IMR-90 (cell line): Measurements from ENCODE around the gene SETX. TPM values are rescaled to one million over a fixed set of nuclear protein-coding genes. Genes with fewer than 3 reads are reported as not detected.

Source experiments
- ATAC-seq: fragments of 200-7000 bp; cut with Tn5 transposase; 2 replicates; pipeline ENCODE4 v1.9.1; 2020; ENCODE audit warnings: low read depth, mild to moderate bottlenecking, moderate library complexity
- BruUV-seq: library from RNA; stranded (reverse); fragments of 400-500 nt; replicated peaks from 2 replicates; lab custom pipeline; 2021; lab: Mats Ljungman, UMichigan
- CTCF ChIA-PET: fragments of 300-600 bp; formaldehyde crosslinking; extraction: SDS; loops from one replicate; lab custom pipeline; 2021; ENCODE audit warnings: antibody characterized with exemption; lab: Yijun Ruan, JAX
- POLR2A ChIA-PET: fragments of 300-600 bp; sonication (Branson Sonifier 250); formaldehyde crosslinking; loops from one replicate; lab custom pipeline; 2022; ENCODE audit warnings: antibody characterized with exemption; ENCODE audit not compliant: unreplicated experiment; lab: Charles Lee
- DNase-seq: peaks from one replicate; pipeline ENCODE4 v3.0.0; 2013
- H2AFZ ChIP-seq: replicated peaks from 2 replicates; pipeline ENCODE3; 2013; ENCODE audit warnings: low read length, mild to moderate bottlenecking; ENCODE audit not compliant: poor library complexity
- H2AK5ac ChIP-seq: 2 replicates; pipeline ENCODE4 v1.6.1; 2013; ENCODE audit warnings: low read depth, low read length, inconsistent platforms
- H2AK9ac ChIP-seq: replicated peaks from 2 replicates; pipeline ENCODE3; 2013; ENCODE audit warnings: mild to moderate bottlenecking, low read depth, low read length, moderate library complexity; ENCODE audit not compliant: poor library complexity
- H2BK120ac ChIP-seq: 2 replicates; pipeline ENCODE4 v1.6.1; 2013; ENCODE audit warnings: low read depth, low read length, inconsistent platforms
- H2BK15ac ChIP-seq: 3 replicates; pipeline ENCODE4 v1.6.1; 2013; ENCODE audit warnings: low read depth, low read length, inconsistent platforms
- H2BK20ac ChIP-seq: 2 replicates; pipeline ENCODE4 v1.6.1; 2013; ENCODE audit warnings: low read depth, mild to moderate bottlenecking, inconsistent platforms, low read length, moderate library complexity
- H2BK5ac ChIP-seq: 2 replicates; pipeline ENCODE4 v1.6.1; 2013; ENCODE audit warnings: mild to moderate bottlenecking, low read depth, low read length, inconsistent platforms; ENCODE audit not compliant: poor library complexity, severe bottlenecking
- H3K14ac ChIP-seq: replicated peaks from 2 replicates; pipeline ENCODE4 v1.6.1; 2013; ENCODE audit warnings: low read depth, low read length, inconsistent platforms
- H3K18ac ChIP-seq: 2 replicates; pipeline ENCODE4 v1.6.1; 2013; ENCODE audit warnings: low read depth, low read length, control low read depth
- H3K23ac ChIP-seq: 2 replicates; pipeline ENCODE4 v1.6.1; 2013; ENCODE audit warnings: low read depth, low read length, inconsistent platforms
- H3K27ac ChIP-seq: 2 replicates; pipeline ENCODE4 v1.5.1; 2013; ENCODE audit warnings: mild to moderate bottlenecking, control low read depth, low read length; ENCODE audit not compliant: insufficient read depth
- H3K27me3 ChIP-seq: 2 replicates; pipeline ENCODE4 v1.6.1; 2013; ENCODE audit warnings: low read length; ENCODE audit not compliant: control insufficient read depth, insufficient read depth
- H3K36me3 ChIP-seq: 2 replicates; pipeline ENCODE4 v1.6.1; 2013; ENCODE audit warnings: low read length, mixed read lengths; ENCODE audit not compliant: control insufficient read depth, insufficient read depth
- H3K4ac ChIP-seq: 2 replicates; pipeline ENCODE4 v1.6.1; 2013; ENCODE audit warnings: low read depth, low read length, inconsistent platforms
- H3K4me1 ChIP-seq: 2 replicates; pipeline ENCODE4 v1.6.1; 2013; ENCODE audit warnings: low read length, mixed read lengths; ENCODE audit not compliant: control insufficient read depth, insufficient read depth
- H3K4me2 ChIP-seq: 2 replicates; pipeline ENCODE4 v1.6.1; 2013; ENCODE audit warnings: low read depth, mild to moderate bottlenecking, control low read depth, low read length, moderate library complexity
- H3K4me3 ChIP-seq: 2 replicates; pipeline ENCODE4 v1.5.1; 2013; ENCODE audit warnings: low read depth, mild to moderate bottlenecking, control low read depth, low read length, moderate library complexity; ENCODE audit not compliant: insufficient read depth
- H3K56ac ChIP-seq: 2 replicates; pipeline ENCODE4 v1.6.1; 2013; ENCODE audit warnings: low read length, inconsistent platforms; ENCODE audit not compliant: insufficient read depth; ENCODE audit errors: extremely low read depth
- H3K79me1 ChIP-seq, 2 experiments: 2 replicates each; pipeline ENCODE4 v1.6.1; 2013; ENCODE audit warnings: low read length in 2 of 2, inconsistent platforms in 1 of 2, low read depth in 1 of 2
- H3K9ac ChIP-seq: 2 replicates; pipeline ENCODE4 v1.6.1; 2013; ENCODE audit warnings: low read depth, low read length, control low read depth
- H3K9me1 ChIP-seq: 2 replicates; pipeline ENCODE4 v1.6.1; 2013; ENCODE audit warnings: low read length, inconsistent platforms; ENCODE audit not compliant: insufficient read depth
- H3K9me3 ChIP-seq: 2 replicates; pipeline ENCODE4 v1.6.1; 2013; ENCODE audit warnings: low read length; ENCODE audit not compliant: control insufficient read depth, insufficient read depth
- H4K20me1 ChIP-seq: 2 replicates; pipeline ENCODE4 v1.6.1; 2013; ENCODE audit warnings: low read length, inconsistent platforms; ENCODE audit not compliant: insufficient read depth
- H4K5ac ChIP-seq: 2 replicates; pipeline ENCODE4 v1.6.1; 2013; ENCODE audit warnings: mild to moderate bottlenecking, low read depth, low read length, control low read depth
- H4K8ac ChIP-seq, 2 experiments: 2 replicates each; pipeline ENCODE4 v1.6.1; 2013; ENCODE audit warnings: low read depth in 2 of 2, low read length in 2 of 2, control low read depth in 1 of 2, inconsistent platforms in 1 of 2
- H4K91ac ChIP-seq: 2 replicates; pipeline ENCODE4 v1.6.1; 2013; ENCODE audit warnings: low read depth, low read length, inconsistent platforms; ENCODE audit not compliant: insufficient read depth
- BHLHE40 ChIP-seq: fragments of 150-350 bp; IDR thresholded peaks from 2 replicates; pipeline ENCODE4 v1.6.1; 2016; ENCODE audit warnings: mild to moderate bottlenecking, low read depth, low read length
- CEBPB ChIP-seq: IDR thresholded peaks from 2 replicates; pipeline ENCODE4 v1.6.1; 2012; ENCODE audit warnings: low read depth, low read length, improper control_type of control experiment
- CHD1 ChIP-seq: IDR thresholded peaks from 2 replicates; pipeline ENCODE4 v1.6.1; 2012; ENCODE audit warnings: low read depth, low read length, improper control_type of control experiment
- ELK1 ChIP-seq: fragments of 150-350 bp; IDR thresholded peaks from 2 replicates; pipeline ENCODE4 v1.6.1; 2016; ENCODE audit warnings: low read depth, mild to moderate bottlenecking, low read length, moderate library complexity, borderline replicate concordance
- MAZ ChIP-seq: IDR thresholded peaks from 2 replicates; pipeline ENCODE4 v1.6.1; 2012; ENCODE audit warnings: low read depth, mild to moderate bottlenecking, low read length, improper control_type of control experiment, moderate library complexity, borderline replicate concordance
- MXI1 ChIP-seq: IDR thresholded peaks from 2 replicates; pipeline ENCODE4 v1.6.1; 2012; ENCODE audit warnings: low read depth, mild to moderate bottlenecking, low read length, moderate library complexity, borderline replicate concordance
- NFE2L2 ChIP-seq: fragments of 150-350 bp; IDR thresholded peaks from 2 replicates; pipeline ENCODE4 v1.6.1; 2016; ENCODE audit warnings: low read depth, mild to moderate bottlenecking, low read length
- RAD21 ChIP-seq: IDR thresholded peaks from 2 replicates; pipeline ENCODE4 v1.6.1; 2012; ENCODE audit warnings: low read length, improper control_type of control experiment
- RCOR1 ChIP-seq: IDR thresholded peaks from 2 replicates; pipeline ENCODE4 v1.6.1; 2012; ENCODE audit warnings: mild to moderate bottlenecking, low read length, improper control_type of control experiment; ENCODE audit not compliant: insufficient replicate concordance
- RFX5 ChIP-seq: IDR thresholded peaks from 2 replicates; pipeline ENCODE4 v1.8.0; 2012; ENCODE audit warnings: low read depth, mild to moderate bottlenecking, low read length, moderate library complexity
- SMC3 ChIP-seq: fragments of 150-350 bp; IDR thresholded peaks from 2 replicates; pipeline ENCODE4 v1.6.1; 2016; ENCODE audit warnings: low read depth, mild to moderate bottlenecking, antibody characterized with exemption, low read length, moderate library complexity
- USF2 ChIP-seq: fragments of 150-350 bp; IDR thresholded peaks from 2 replicates; pipeline ENCODE4 v1.6.1; 2017; ENCODE audit warnings: mild to moderate bottlenecking, antibody characterized with exemption, low read length, low read depth
- WGBS, 2 experiments: methylation state at CpG; one replicate each; pipeline versions ENCODE4 v1.1.5 to v1.1.7; 2013; ENCODE audit warnings: missing lambda C conversion rate in 2 of 2; ENCODE audit not compliant: insufficient read length in 1 of 2; ENCODE audit errors: extremely low coverage in 2 of 2; 5-methylcytosine and 5-hydroxymethylcytosine counted together
- dilution Hi-C: fragments of 300-500 bp; cut with HindIII; formaldehyde crosslinking; loops from one replicate; pipeline ENCODE4 v1.14.3; 2018; ENCODE audit warnings: low sequenced_read_pairs; ENCODE audit not compliant: unreplicated experiment
- in situ Hi-C: fragments of 300-500 bp; cut with MboI; formaldehyde crosslinking; loops from 3 replicates; pipeline ENCODE4 v1.14.3; 2019; ENCODE audit warnings: low sequenced_read_pairs, inconsistent platforms, mixed read lengths
- intact Hi-C: fragments of 100-400 bp; cut with micrococcal nuclease; formaldehyde crosslinking; loops from 2 replicates; pipeline ENCODE4 v1.10.0; 2022
- polyA plus RNA-seq, 3 experiments: library from polyadenylated mRNA; depleted of rRNA; stranded (reverse); fragments of >200 nt; gene quantifications; 2 replicates each; pipeline ENCODE4 v1.2.3, GENCODE V29; 2012; ENCODE audit warnings: low replicate concordance in 1 of 3
- total RNA-seq: library from RNA; depleted of rRNA; stranded (reverse); fragments of >200 nt; gene quantifications from 2 replicates; pipeline ENCODE4 v1.2.3, GENCODE V29; 2012

Gene SETX
- total and polyA plus RNA-seq, 2 of the 4 experiments (the other 2 are of a cell fraction), result 13.1 to 55.0 TPM

GRCh38 chr9:132244582-132245455 is 110.0 kb downstream of the SETX start:
- WGBS, 2 experiments, result 56% methylated on average over 5 of the region's 19 CpGs; no CpG with 5 or more reads in 1 of the 2 experiments
- TF ChIP-seq CHD1 (no peak), CEBPB (no peak), SMC3 (no peak), RCOR1 (no peak), BHLHE40 (no peak), RAD21 (no peak), MXI1 (no peak), MAZ (no peak), RFX5 (no peak), NFE2L2 (no peak), USF2 (no peak), ELK1 (no peak)
- ATAC-seq, result no peak
- H3K79me1 ChIP-seq, result no peaks in the 10 kb centered on the region
- BruUV-seq, result no TSS peak
- no peak overlapping the region for H3K4me2 ChIP-seq
- no peak for DNase-seq
- no peaks in the 10 kb centered on the region for H3K36me3 ChIP-seq
- no peak overlapping the region for H4K5ac ChIP-seq
- no peak overlapping the region for H2BK15ac ChIP-seq
- H2AK5ac ChIP-seq, result no peak overlapping the region
- no peak overlapping the region for H3K56ac ChIP-seq
- peaks cover 5% of the 10 kb centered on the region for H3K4me1 ChIP-seq
- H3K4me3 ChIP-seq, result no peak overlapping the region
- no peak overlapping the region for H2AFZ ChIP-seq
- H4K8ac ChIP-seq, result no peak overlapping the region
- no peak overlapping the region for H2AK9ac ChIP-seq
- no peak overlapping the region for H3K4ac ChIP-seq
- H2BK120ac ChIP-seq, result no peak overlapping the region
- no peak overlapping the region for H4K91ac ChIP-seq
- H2BK5ac ChIP-seq, result no peak overlapping the region
- H3K27me3 ChIP-seq, result peaks cover 59% of the 10 kb centered on the region
- no peaks in the 10 kb centered on the region for H3K9me3 ChIP-seq
- H3K18ac ChIP-seq, result no peak overlapping the region
- dilution Hi-C loops (no loop called here), intact Hi-C loops (no loop called here), in situ Hi-C loops (no loop called here)
- no peak overlapping the region for H3K27ac ChIP-seq
- H3K9me1 ChIP-seq, result no peaks in the 10 kb centered on the region
- H4K20me1 ChIP-seq, result peaks cover 6% of the 10 kb centered on the region; the same call in 1 of the 2 replicates
- ChIA-PET POLR2A (no interaction called here), CTCF (no interaction called here)
- H3K23ac ChIP-seq, result no peak overlapping the region
- H2BK20ac ChIP-seq, result no peak overlapping the region
- no peak overlapping the region for H3K9ac ChIP-seq
- H3K14ac ChIP-seq, result no peak overlapping the region
